ENCODE measurements around the gene BHLHE40.

BHLHE40 gene

DNA sequence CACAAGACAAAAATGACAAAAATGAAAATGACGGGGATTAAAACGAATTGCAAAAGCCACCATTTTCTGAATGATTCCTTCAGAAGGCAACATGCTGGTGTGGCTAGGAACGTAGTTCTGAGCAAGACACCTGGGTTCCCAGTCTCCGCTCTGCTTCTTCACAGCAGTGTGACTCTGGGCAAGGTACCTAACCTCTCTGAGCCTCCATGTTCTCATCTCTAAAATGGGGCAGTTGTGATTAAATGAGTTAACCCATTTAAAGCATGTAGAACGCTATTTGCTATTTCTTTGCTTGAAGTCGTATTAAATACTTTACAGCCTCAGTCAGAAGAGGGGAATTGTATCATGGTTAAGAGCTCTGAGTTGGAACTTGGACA is 23.6 kb downstream of the BHLHE40 start:
- no peak for DNase-seq

DNA sequence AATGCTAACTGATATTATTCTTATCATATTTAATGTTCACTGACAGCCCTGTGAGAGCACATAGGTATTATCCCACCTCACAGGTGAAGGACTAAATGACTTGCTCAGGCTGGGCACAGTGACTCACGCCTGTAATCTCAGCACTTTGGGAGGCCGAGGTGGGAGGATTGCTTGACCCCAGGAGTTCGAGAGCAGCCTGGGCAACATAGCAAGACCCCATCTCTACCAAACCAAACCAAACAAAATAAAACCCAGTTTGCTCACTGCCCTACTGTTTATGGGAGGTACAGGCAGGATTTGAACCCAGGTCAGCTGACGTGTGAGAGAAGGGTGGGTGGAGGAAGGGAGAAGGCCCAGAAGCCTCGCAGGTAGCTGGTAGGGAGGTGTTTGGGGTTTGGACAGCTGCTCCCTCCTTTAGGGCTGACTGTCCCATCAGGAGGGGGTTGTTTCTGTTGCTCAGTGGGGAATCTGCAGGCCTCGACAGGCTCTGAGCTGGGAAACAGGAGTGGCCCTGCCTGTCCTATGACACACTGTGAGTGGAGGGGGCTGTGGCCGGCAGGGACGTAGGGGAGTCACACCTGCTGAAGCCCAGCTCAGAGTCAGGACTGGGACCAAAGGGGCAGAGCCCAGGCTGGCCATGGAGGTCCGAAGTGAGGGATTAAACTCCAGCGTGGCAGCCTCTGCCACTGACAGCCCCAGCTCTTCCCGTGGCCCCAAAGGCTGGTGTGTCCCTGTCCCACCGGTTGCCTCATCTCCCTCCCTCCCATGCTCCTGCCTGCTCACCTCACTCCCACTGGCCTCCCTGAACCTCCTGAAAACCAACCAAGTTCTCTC is 25.3 kb downstream of the BHLHE40 start:
- DNase-seq = no peak

DNA sequence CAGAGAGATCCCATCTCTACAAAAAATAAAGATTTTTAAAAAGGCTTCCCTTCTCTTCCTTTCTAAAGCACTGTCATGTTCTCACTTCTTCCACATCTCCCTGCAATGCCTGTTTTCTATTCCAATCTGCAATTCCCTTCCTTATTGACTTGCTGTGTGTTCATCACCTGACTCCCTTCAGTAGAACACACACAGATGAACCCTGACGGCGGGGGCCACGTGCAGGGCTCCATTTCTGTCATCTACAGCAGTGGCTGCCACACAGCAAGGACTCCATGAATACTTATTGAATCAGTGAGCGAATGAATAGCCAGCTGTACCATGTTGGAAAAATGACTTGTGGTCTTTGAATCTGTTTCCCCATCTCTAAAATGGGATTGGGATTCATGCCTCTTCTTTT is 26.1 kb downstream of the BHLHE40 start:
- DNase-seq = no peak

DNA sequence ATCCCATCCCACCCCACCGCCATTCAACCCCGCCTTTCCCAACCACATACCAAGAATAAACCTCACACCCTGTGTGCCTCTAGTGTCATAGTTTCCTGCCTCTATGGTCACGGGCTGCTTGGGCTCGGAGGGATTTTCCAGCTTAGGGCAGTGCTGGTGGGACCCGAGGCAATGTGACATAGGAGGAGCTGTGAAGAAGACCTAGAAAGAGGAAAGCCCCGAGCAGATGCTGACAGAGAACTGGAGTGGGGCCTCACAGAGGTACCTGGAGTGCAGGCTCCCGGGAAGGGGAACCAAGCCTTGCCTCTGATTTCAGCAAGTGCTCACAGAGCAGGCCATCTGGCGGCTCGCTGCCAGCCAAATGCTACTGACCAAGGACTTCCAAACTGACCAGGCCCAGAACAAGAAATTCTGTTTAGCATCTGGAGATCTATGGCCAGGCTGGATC is 27.5 kb downstream of the BHLHE40 start:
- no peak for DNase-seq

DNA sequence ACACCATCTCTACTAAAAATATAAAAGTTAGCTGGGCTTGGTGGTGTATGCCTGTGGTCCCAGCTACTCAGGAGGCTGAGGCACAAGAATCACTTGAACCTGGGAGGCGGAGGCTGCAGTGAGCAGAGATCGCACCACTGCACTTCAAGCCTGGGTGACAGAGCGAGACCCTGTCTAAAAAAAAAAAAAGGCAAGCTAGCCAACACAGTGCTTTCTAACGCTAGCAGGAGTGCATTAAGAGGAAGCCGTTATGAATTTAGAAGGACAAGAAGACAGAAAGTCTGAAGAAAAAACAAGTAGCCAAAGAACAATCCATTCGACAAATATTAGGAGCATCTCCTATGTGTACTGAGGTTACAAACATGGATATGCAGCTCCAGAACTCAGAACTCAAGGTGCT is 28.6 kb downstream of the BHLHE40 start:
- DNase-seq = no peak

DNA sequence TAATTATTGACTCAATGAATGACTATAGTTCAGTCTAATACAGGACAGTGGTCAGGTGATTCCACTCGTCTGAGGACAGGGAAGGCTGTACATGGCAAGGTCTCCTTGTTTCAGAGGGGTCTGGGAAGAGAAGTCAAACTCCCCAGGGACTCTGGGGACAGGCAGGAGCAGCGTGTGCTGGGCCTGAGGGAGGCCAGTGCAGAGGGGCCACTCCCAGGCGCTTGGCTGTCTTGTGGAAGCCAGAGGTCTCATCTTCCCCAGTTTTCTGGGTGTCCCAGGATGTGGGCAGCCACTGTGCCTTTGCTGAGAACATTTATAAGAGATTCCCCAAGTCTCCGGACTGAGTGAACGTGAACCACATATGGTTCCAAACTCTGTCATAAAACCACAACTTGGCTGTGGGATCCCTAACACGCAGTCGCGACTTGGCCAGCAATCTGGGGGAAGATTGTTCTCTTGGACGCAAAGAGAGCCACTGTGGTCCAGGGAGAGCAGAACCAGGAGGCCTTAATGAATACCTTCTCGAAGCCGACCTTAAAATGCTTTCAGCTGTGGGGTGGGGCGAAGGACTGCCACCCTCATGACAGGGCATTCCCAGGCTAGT is 30.4 kb downstream of the BHLHE40 start:
- DNase-seq = no peak

DNA sequence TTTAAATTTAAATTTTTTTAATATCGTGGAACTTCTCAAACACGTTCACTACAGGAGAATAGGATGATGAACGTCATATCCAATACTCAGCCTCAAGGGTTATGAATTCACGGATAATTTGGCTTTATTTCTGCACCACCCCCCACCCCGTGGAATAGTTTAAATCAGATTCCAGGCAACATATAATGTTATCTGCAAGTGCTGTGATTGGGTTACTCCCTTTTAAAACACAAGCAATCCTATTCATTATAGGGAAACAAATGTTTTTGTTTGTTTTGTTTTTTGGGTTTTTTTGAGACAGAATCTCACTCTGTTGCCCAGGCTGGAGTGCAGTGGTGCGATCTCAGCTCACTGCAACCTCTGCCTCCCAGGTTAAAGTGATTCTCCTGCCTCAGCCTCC is 30.9 kb downstream of the BHLHE40 start:
- DNase-seq = no peak

DNA sequence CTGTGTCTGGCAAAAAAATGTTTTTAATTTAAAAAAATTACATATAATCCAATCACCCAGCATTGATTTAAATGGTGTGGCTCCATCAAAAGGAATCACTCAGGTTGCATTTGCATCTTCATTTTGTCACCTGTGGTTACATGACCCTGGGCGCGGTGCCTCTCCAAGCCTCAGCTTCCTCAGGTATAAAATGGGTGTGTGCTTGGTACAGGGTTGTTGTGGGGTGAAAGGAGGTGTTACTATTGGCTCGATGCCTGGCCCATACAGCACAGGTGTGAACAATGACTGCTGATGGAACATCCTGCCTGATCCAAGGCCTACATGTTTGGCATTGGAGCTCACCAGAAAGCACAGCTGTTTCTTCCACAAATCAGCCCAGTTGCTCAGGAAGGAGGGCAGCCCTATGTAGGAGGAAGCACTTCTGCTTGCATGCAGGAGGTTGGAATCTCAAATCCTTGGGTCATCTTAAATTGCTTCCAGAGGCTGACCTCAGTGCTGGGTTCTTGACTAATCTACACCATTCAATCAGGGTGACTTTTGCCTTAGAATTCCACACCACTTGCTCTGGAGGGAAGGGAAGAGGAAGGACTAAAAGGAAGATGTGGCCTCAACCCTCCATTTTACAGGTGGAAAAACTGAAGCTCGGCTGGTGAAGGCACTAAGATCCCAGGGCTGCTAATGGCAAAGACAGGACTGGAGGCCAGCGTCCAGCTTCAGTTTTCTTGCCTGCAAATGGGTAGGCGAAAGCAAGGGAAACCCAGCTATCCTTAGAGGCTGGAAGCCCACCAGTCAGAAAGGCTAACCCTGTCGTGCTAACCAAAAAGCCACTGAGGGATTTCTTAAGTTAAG is 31.7 kb downstream of the BHLHE40 start:
- DNase-seq = no peak

DNA sequence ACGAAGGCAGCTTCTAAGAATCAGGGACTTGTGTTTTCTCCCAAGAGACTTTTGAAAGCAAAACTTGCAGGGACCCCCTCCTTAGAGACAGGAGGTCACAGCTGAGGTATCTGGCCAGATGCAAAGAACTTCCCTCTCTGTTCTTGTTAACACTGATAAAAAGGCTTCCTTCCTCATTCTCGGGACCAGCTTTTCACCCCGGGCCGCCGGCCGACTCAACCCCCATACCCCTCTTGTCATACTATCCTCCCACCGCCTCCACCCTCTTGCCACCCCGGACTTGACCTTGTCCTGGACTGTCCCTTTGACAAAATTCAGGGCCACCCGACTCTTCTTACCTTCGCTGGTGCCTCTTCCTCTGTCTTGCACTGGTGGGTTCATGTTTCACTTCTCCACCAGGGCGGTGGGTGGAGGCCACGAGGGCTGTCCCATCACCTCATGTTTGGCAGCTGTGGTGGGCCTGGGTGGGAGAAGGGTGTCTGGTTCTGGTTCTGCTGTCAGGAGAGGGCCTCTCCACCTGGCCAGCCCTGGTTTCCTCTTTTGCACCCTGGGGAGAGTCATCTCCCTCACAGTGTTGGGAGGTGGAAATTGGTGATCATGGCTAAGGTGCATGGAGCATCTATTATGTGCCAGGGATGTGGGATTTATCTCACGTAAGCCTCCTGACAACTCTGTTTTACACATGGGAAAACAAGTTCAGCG is 32.5 kb downstream of the BHLHE40 start:
- no peak for DNase-seq

DNA sequence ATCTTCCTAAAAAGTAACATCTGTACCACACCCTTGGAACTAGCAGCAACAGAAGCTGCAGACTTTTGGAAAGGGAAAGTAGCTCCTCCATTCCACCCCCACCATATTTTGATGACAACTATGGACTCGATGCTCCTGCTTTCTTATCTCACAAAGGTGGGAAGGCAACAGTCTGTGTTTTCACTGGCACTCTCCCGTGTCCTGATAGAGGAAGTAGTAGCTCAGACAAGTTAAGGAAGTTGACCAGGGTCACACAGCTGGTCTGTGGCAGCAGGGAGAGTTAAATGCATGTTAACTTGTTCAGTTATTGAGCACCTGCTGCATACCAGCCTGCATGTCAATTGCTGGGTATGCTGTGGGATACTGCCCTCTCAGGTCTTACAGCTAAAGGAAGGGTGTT is 33.1 kb downstream of the BHLHE40 start:
- no peak for DNase-seq

DNA sequence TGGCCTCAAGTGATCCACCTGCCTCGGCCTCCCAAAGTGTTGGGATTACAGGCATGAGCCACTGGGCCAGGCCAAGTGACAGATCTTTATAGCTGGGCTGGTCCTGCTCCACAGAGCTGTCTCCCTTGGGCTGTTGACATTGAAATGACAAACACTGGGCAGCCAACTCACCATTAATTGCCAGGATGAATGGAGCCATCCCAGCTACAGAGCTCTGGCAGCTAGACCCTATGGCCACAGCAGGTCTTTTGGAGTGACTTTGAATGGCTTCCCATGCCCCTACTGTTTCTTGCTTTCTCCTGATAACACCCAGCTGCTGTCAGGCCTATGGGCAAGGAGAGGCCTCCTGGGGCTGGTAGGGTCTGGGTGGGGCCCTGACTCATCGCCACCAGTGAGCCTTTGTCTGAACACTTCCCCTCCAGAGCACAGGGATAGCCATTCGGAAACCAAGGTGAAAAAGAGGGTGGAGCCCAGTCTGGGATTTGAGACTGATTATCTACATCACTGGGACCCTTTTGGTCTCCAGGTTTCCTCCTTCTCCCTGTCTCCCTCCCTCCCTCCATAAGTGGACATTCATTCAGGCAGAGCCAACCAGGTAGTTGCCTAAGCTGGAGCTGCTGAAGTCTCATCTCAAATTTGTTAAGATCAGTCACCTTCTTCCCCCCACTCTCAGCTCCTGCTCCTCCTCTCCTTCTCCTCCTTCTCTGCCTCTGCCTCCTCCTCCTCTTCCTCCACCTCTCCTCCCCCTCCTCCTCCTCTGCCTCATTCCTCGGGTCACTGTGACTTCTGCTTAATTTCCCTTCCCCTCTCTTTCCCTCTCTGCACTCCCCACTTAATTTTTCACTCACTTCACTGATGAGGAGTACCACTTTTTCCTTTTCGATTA is 34.0 kb downstream of the BHLHE40 start:
- DNase-seq = no peak

DNA sequence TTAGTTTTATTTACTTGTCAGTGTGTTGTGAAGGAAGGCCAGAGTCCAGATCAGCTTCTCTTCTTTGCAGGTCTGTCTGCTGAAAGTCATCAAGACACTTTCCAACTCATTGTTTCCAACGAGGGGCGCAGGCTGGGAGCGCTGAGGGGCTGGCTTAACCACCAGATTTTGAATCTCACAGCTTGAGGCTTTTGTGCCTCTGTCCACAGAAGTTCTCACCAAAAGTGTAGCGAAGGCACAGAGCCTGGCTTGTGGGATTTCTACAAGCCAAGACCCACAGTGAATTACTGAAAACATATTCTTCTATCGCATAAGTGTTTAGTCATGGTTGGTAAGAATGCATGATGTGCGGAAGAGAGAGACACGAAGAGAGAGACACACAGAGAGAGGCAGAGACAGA is 35.2 kb downstream of the BHLHE40 start:
- no peak for DNase-seq

DNA sequence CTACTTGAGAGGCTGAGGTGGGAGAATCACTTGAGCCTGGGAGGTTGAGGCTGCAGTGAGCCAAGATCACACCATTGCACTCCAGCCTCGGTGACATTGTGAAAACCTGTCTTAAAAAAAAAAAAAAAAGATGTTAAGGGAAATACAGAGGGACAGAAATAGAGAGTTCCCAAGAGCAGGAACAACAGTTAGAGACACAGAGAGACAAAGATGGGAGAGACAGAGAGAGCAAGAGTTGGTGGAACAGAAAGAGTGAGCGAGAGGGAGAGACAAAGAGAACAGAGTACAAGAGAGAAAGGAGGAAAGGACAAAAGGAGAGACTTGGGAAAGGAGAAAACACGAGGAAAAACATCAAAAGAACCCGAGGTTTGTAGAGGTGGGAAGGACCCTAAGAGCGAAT is 35.8 kb downstream of the BHLHE40 start:
- no peak for DNase-seq

DNA sequence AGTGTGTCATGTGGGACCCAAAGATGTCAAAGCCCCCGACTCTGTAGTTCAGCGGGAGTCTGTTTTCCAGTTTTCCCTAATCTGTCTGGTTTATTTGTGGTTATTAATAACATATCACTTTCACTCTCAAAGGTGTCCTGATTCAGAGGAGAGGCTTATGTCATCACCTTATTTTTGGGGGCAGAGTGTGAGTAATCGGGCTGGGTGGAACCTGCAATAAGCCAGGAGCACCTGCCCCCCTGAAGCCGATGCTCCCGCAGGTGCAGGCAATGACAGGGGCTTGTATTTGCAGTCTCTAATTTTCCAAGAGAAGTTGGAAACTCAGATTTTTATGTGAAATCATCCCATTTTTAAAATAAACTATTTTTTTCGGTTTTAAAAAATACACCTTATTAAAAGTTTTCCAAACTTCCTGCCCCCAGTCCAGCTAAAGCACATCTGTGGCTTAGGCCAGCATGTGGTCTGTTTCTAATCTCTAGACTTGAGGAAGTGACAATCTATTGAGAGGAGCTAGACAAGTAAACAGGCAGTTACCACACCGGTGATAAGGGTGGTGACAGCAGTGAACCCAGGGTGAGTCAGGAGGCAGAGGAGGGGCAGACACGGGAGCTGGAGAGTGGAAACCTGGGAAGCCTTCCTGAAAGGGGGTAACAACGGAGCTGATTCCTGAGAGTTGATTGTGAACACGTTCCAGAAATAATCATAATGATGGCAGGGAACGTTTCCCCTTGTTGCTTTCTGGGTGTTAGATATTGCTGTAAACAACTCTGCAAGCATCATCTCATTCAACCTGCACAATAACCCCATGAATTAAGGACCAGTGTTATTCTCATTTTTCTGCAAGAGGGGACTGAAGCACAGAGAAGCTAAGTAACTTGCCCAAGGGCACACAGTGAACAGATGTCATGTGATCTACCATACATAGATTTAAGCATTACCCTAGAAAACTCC is 37.2 kb downstream of the BHLHE40 start:
- DNase-seq = no peak

DNA sequence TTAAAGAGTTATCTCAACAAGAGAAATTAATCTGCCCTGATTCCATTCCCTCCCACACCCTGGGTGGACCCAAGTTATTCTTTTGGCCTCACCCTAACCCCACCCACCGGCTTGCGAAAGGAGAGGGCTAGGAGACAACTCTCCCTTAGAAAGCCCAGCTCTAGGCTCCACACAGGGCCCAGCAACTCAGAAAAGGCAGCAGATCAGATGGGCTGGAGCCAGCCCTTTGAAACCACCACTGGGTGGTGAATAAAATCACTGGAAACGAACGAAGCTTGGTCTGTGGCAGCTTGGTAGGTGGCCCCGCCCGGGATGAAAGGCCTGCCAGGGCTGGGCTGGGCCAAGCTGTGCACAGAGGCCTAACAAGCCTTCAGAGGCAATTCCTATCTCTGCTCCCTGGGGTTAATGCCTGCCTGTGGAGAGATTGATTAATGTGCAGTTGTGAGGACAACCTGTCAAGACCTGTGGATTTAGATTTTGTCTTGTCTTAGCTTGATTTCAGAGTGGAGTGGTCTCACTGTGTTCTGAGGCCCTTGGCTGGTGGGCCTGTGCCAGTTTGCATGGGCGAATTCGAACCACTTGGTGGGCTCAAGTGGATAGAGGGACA is 38.8 kb downstream of the BHLHE40 start:
- no peak for DNase-seq

DNA sequence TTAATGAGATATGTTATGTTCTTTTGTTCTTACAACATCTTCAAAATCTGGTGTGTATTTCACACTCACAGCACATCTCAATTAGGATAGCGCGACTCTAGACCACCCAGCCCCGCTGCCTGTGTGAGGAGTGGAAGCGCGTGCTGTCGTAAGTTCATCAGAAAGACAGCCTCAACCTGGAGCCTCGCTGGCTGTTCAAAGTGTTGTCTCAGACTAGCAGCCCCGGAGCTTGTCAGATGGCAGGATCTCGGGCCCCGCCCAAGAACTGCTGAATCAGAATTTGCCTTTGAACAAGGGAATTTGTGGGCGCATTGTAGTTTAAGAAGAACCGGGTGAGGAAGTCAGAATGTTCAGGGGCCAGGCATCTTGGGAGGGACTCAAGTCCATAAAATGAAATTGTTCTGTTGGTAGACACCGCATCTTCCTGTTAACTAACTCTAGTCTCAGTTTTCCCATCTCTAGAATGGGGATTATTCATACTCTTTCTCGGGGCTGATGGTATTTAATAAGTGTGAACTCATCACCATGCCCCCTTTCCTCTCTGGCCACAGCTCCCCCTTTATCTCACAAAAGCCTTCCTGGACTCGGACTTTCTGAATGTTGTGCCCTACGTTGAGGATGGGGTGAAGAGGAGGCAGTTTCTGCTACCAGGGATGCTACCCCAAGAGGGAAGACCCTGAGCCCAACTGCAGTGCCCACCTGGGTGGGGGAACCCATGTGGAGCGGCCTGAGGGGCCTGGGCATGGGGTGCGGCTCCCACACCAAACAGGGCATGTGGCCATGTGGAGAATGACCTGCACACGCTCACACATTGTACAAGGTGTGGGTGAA is 40.4 kb downstream of the BHLHE40 start:
- DNase-seq = no peak

DNA sequence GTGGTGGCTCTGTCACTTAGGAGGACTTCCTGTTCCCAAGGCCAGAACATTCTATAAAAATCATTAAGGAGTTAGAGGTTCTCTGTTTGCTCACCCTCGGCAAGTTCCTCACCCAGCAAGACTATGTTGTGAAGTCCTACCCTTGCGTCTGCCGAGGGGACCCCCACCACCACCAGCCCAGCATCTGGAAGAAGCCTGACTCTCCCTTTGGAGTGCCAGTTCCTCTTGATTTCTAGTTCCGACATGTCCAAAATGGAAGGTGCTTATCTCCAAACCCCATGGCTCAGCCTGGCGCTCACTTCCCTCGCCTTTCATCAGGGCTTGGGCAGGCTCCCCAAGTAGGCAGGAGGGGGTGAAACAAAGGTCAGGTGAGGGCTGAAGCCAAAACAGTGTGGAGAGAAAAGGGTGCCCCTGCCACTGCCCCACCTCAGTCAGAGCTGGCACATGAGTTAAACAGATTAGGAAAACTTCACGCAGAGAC is 41.0 kb downstream of the BHLHE40 start:
- DNase-seq = no peak

DNA sequence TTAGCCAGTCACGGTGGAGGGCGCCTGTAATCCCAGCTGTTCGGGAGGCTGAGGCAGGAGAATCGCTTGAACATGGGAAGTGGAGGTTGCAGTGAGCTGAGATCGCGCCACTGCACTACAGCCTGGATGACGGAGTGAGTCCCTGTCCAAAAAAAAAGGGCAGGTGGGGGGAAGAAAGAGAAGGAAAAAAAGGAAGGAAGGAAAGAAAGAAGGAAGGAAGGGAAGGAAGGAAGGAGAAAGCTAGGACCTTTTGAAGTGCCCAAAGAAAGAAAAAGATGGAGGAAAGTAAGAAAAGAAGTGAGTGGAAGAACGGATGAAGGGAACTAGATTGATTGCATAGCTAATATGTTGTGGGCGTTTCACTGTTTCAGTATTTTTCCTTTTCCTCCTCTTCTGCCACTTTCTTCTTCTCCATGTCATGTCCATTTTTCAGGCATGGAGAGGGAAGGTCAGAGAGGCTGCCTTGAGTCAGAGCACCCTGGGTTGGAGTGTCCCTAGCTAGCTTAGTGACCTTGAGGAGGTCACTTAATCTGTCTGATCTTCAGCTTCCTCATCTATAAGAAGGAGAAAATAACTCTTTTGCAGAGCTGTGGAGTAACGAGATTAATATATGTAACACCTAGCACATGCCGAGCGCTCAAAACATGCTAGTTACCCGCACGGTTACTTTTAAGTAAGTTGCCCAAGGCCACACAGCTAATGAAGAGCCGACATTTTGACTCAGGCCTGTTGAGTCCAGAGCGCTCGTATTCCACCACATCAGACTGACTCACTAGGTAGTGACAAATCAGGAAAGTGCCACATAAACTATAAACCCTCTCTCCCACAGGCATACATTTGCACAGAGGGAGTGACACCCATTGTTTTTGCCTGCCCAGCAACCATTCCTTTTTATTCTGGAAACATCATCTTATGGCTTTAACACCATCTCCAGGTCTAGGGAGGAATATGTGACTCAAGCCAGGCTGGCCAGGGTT is 42.2 kb downstream of the BHLHE40 start:
- DNase-seq = no peak

Data from RPMI8226 (cell line).